ENCODE measurements around the gene OASL. TPM values are rescaled to one million over a fixed set of nuclear protein-coding genes. Genes with fewer than 3 reads are reported as not detected.

OASL gene
- total RNA-seq, 1 donor from 2014 or later = 0.35 TPM

GRCh38 chr12:120997448-120997847 lies 41.6 kb downstream of the OASL start:
- intact Hi-C loops (cut with DNase I) = no loop called here
- DNase-seq (no peak), ATAC-seq (ENCODE audit: poor library complexity) (no peak)

- no peak for DNase-seq
- ATAC-seq (ENCODE audit: poor library complexity) = no peak
- intact Hi-C loops (cut with DNase I) = no loop called here
Observed at GRCh38 chr12:120996133-120996746, 42.8 kb downstream of the OASL start.

DNA sequence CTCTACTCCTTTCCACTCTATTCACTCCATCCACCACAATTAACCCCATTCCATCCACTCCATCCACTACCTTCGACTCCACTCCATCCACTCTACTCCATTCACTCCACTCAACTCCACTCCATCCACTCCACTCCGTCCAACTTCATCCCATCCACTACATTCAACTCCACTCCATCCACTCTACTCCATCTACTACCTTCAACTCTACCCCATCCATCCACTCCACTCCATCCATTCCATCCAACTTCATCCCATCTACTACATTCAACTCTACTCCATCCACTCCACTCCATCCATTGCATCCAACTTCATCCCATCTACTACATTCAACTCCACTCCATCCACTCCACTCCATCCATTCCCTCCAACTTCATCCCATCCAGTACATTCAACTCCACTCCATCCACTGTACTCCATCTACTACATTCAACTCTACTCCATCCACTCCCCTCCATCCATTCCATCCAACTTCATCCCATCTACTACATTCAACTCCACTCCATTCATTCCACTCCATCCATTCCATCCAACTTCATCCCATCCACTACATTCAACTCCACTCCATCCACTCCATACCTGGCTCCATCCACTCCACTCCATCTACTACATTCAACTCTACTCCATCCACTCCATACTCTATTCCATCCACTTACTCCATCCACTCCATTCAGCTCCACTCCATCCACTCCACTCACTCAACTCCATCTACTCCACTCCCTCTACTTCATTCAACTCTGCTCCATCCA lies 44.3 kb downstream of the OASL start:
- no peak for ATAC-seq (ENCODE audit: poor library complexity)
- intact Hi-C loops (cut with DNase I) = no loop called here
- no peak for DNase-seq

GRCh38 chr12:120994059-120994458 lies 45.0 kb downstream of the OASL start:
- ATAC-seq (ENCODE audit: poor library complexity) (no peak), DNase-seq (no peak)
- intact Hi-C loops (cut with DNase I) = no loop called here

GRCh38 chr12:120993496-120993895 lies 45.5 kb downstream of the OASL start:
- DNase-seq = no peak
- intact Hi-C loops (cut with DNase I) = no loop called here
- ATAC-seq (ENCODE audit: poor library complexity) = no peak

DNA sequence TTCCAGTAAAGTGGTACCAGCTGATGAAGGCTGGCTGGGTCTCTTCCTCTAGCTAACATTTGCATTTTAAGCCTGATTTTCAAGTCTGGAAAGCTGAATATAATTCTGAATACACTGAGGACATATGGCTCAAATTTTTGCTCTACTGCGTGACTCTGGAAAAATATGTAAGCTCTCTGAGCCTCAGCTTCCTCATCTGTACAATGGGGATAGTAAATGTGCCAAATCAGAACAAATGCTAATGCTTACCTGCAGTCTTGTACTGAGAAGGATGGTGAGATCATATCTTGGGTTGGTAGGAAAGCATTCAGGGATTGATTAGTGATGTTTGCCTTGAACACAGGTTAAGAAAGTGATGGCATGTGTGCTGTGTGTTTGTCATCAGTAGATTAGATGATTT lies 46.1 kb downstream of the OASL start:
- intact Hi-C loops (cut with DNase I) = no loop called here
- ATAC-seq (ENCODE audit: poor library complexity) = no peak
- DNase-seq = no peak

DNA sequence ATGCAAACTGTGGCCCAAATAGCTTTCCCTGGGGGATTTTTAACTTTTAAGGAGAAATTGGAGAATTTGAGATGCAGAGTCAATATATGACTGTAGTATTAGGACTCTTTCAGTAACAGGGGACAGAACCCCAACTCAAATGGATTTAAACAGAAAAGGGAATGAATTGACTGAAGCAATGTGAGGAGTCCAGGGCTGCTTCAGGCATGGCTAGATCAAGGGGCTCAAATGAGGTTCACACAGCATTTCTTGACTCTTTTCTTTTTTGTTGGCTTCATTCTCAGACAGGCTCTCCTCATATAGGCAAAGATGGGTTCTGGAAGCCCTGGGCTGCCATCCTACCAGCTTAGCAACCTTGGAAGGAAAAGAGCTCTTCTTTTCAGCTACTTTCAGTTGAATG lies 47.1 kb downstream of the OASL start:
- ATAC-seq (ENCODE audit: poor library complexity) = no peak
- intact Hi-C loops (cut with DNase I) = no loop called here

DNA sequence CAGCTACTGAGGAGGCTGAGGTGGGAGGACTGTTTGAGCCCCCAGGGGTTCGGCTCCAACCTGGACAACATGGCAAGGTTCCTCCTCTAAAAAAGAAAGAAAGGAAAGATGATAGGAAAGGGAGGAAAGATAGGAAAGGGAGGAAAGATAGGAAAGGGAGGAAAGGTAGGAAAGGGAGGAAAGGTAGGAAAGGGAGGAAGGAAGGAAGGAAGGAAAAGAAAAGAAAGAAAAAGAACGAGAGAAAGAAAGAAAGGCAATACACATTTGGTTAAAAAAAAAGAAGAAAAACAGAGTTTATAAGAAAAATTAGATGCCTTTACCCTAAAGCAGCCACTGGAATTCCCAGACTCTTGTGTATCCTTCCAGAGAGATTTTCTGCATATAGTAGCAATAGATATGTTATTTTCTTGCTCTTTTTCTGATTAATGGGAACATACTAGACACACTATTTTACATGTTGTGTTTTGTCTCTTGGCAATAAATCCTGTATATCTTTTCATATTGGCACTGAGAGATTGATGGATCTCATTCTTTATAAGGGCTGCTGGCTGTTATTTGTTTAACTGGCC lies 48.5 kb downstream of the OASL start:
- intact Hi-C loops (cut with DNase I) = no loop called here
- no peak for ATAC-seq (ENCODE audit: poor library complexity)
- DNase-seq = no peak

More for the DNA sequence above, 47.1 kb downstream of the OASL start:
- no peak for DNase-seq

DNA sequence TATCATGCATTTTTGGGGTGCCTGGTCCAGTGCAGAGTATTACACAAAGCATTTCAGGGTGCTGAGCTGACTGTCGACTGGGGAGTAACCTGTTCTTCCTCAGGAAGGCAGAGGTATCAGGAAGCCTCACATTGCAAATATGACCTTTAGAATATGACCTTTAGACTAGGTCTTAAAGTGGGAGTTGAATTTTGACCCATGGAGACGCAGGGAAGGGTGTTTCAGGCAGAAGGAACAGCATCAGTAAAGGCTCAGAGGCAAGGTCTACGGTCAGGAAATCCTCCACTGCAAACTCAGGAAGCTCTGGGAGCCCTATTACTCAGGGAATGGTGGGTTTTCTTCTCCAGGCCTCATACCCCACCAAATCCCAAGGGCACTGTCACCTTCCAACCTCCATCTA lies 49.4 kb downstream of the OASL start:
- DNase-seq (no peak), ATAC-seq (ENCODE audit: poor library complexity) (no peak)
- intact Hi-C loops (cut with DNase I) = no loop called here

- ATAC-seq (ENCODE audit: poor library complexity) = no peak
- intact Hi-C loops (cut with DNase I) = no loop called here
Observed at GRCh38 chr12:120988658-120989057, 50.4 kb downstream of the OASL start.

DNA sequence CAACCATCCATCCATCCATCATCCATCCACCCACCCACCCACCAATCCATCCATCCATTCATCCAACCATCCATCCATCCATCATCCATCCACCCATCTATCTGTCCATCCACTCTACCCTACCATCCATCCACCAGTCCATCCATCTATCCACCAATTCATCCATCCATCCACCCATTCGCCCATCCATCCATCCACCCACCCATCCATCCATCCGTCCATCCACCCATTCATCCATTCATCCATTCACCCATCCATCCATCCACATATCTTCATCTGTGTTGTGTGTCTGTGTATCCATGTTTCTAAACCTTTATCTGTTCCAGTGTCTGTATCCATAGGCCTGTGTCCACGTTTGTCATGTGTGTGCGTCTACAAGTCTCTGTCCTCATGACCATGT lies 50.8 kb downstream of the OASL start:
- DNase-seq (no peak), ATAC-seq (ENCODE audit: poor library complexity) (no peak)
- intact Hi-C loops (cut with DNase I) = no loop called here

More at GRCh38 chr12:120988658-120989057, 50.4 kb downstream of the OASL start:
- no peak for DNase-seq

- no peak for DNase-seq
- no peak for ATAC-seq (ENCODE audit: poor library complexity)
- intact Hi-C loops (cut with DNase I) = no loop called here
Observed at GRCh38 chr12:120984351-120984898, 54.6 kb downstream of the OASL start.

GRCh38 chr12:120983759-120984158 lies 55.3 kb downstream of the OASL start:
- intact Hi-C loops (cut with DNase I) = no loop called here
- ATAC-seq (ENCODE audit: poor library complexity) (no peak), DNase-seq (no peak)

- intact Hi-C loops (cut with DNase I) = no loop called here
- no peak for DNase-seq
- ATAC-seq (ENCODE audit: poor library complexity) = no peak
Observed at GRCh38 chr12:120982659-120983058, 56.4 kb downstream of the OASL start.

- DNase-seq = no peak
- ATAC-seq (ENCODE audit: poor library complexity) = no peak
- intact Hi-C loops (cut with DNase I) = no loop called here
Observed at GRCh38 chr12:120981407-120981941, 57.6 kb downstream of the OASL start.

DNA sequence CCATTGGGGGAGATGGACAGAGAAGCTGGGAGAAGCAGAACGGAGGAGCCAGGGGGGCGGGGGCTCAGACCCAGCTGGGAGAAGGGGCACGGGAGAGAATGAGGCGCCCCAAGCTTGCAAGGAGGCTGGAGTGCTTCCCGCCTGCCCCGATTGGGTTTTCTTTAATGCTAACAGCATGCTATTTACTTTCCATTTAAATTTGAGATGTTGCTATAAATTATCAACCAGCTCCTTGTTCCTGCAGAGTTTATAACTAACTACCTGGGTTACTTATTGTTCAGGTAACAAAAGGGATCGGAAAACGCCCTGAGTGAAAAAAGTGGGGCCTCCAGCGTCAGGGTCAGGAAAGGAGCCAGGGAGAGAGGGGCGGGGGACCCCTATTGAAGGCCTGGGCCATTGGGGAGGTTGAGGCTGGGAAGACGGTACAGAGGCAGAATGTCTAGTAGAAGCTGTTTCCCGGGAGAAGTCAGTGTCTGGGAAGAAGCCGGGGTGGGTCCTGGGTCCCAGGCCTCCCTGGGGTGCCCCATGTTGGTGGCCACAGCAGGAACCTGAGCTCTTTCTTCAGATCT lies 58.2 kb downstream of the OASL start:
- no peak for DNase-seq
- intact Hi-C loops (cut with DNase I) = no loop called here
- no peak for ATAC-seq (ENCODE audit: poor library complexity)

GRCh38 chr12:120979862-120980696 lies 59.0 kb downstream of the OASL start:
- DNase-seq = no peak
- no peak for ATAC-seq (ENCODE audit: poor library complexity)
- intact Hi-C loops (cut with DNase I) = no loop called here

DNA sequence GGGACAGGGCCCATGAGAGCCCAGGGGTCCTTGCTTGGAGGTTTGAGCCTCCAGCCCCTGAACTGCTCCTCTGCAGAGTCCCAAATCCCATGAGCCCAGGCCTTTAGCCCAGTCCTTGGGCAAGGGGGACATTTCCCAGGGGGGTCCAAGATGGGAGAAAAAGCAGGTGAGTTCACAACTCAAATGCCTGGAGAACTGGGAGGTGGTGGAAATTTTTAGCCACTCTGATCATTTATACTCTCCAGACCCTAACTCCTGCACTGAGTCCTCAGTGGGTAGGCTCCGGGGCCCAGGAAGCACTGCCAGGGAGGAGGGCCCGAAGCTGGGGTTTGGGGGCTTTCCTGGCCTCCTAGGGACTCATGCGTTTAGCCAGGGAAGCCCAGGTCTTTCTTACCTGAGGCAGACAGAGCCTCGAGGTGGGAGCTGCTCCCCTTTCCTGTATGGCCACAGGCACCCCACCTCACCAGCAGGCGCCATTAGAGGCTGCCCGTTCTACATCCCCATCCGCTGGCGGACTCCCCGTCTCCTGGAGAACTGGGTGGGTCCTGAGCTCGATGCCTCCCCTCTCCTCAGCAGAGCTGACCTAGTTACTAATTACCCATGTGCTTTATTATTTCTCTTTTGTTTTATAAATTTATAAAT lies 59.7 kb downstream of the OASL start:
- DNase-seq (no peak), ATAC-seq (ENCODE audit: poor library complexity) (no peak)
- intact Hi-C loops (cut with DNase I) = no loop called here
